ENCODE results near the gene CENPU. TPM values are rescaled to one million over a fixed set of nuclear protein-coding genes. Genes with fewer than 3 reads are reported as not detected.
A peak's percentile ranks its signal among the peaks of the same experiment; 100 is the strongest.

Gene CENPU
- polyA plus RNA-seq, 1 experiment = 8.0 TPM

GRCh38 chr4:184689681-184690080, 44.2 kb downstream of the CENPU start:
- TF ChIP-seq CTCF (IDR thresholded peaks at IDR 0.05; ENCODE audit: low read depth, low read length) = no peak
- POLR2A ChIA-PET = no interaction called here
- H3K27ac ChIP-seq (ENCODE audit: low read depth, low read length) = no peak overlapping the region
- CTCF ChIA-PET = no interaction called here
- DNase-seq (ENCODE audit: low read depth, low spot score) = no peak
- no peaks in the 10 kb centered on the region for H3K27me3 ChIP-seq (ENCODE audit: control insufficient read depth, insufficient read depth, low read length)
- no peaks in the 10 kb centered on the region for H3K9me3 ChIP-seq (ENCODE audit: control insufficient read depth, insufficient read depth, low read length)
- no peak overlapping the region for H3K4me3 ChIP-seq (ENCODE audit: low read depth, low read length)

- no peak for TF ChIP-seq CTCF (IDR thresholded peaks at IDR 0.05; ENCODE audit: low read depth, low read length)
- H3K9me3 ChIP-seq (ENCODE audit: control insufficient read depth, insufficient read depth, low read length) = no peaks in the 10 kb centered on the region
- peak overlapping the region; percentile 42 for H3K27ac ChIP-seq (ENCODE audit: low read depth, low read length)
- CTCF ChIA-PET = interaction anchor here (0.7 kb wide), 1 partner anchor 57 kb away, joined by 3 read pairs; no protein-coding TSS in a partner anchor
- no peak overlapping the region for H3K4me3 ChIP-seq (ENCODE audit: low read depth, low read length)
- H3K27me3 ChIP-seq (ENCODE audit: control insufficient read depth, insufficient read depth, low read length) = no peaks in the 10 kb centered on the region
- POLR2A ChIA-PET = interaction anchor here (0.6 kb wide), 1 partner anchor 35 kb away, joined by 3 read pairs; no protein-coding TSS in a partner anchor
- DNase-seq (ENCODE audit: low read depth, low spot score) = peak; percentile 72
These were observed 45.4 kb downstream of the CENPU start for GRCh38 chr4:184688447-184688846.

DNA sequence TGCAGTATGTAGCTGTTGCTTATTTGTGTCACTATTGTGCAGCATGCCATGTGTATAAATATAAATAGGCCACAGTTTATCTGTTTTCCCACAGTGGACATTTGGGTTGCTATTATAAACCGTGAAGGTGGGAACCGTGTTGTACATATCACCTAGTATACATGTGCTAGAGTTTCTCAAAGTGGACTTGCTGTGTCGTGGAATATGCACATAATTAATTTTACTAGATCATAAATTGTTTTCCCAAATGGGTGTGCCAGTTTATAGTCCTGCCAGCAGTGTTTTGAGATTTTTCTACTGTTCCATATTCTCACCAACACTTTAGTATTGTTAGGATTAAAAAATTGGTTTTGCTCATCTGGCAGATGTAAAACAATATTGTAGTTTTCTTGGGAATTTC, 45.9 kb downstream of the CENPU start:
- no peak for TF ChIP-seq CTCF (IDR thresholded peaks at IDR 0.05; ENCODE audit: low read depth, low read length)
- CTCF ChIA-PET = interaction anchor here (0.7 kb wide), 1 partner anchor 57 kb away, joined by 3 read pairs; no protein-coding TSS in a partner anchor

GRCh38 chr4:184684491-184685189, 49.3 kb downstream of the CENPU start:
- Histone ChIP-seq H3K4me3 (ENCODE audit: low read depth, low read length) (no peak overlapping the region), H3K27me3 (ENCODE audit: control insufficient read depth, insufficient read depth, low read length) (no peaks in the 10 kb centered on the region), H3K9me3 (ENCODE audit: control insufficient read depth, insufficient read depth, low read length) (no peaks in the 10 kb centered on the region), H3K27ac (ENCODE audit: low read depth, low read length) (no peak overlapping the region)
- TF ChIP-seq CTCF (IDR thresholded peaks at IDR 0.05; ENCODE audit: low read depth, low read length) = no peak
- DNase-seq (ENCODE audit: low read depth, low spot score) = no peak
- ChIA-PET CTCF (interaction anchor here (1.0 to 1.6 kb wide), 2 partner anchors 61 to 421 kb away, joined by 3 to 5 read pairs; no protein-coding TSS in a partner anchor), POLR2A (no interaction called here)

More for the DNA sequence above, 45.9 kb downstream of the CENPU start:
- no peak overlapping the region for H3K4me3 ChIP-seq (ENCODE audit: low read depth, low read length)
- DNase-seq (ENCODE audit: low read depth, low spot score) = no peak
- POLR2A ChIA-PET = interaction anchor here (0.6 kb wide), 1 partner anchor 35 kb away, joined by 3 read pairs; no protein-coding TSS in a partner anchor
- H3K27me3 ChIP-seq (ENCODE audit: control insufficient read depth, insufficient read depth, low read length) = no peaks in the 10 kb centered on the region
- H3K27ac ChIP-seq (ENCODE audit: low read depth, low read length) = no peak overlapping the region
- no peaks in the 10 kb centered on the region for H3K9me3 ChIP-seq (ENCODE audit: control insufficient read depth, insufficient read depth, low read length)

DNA sequence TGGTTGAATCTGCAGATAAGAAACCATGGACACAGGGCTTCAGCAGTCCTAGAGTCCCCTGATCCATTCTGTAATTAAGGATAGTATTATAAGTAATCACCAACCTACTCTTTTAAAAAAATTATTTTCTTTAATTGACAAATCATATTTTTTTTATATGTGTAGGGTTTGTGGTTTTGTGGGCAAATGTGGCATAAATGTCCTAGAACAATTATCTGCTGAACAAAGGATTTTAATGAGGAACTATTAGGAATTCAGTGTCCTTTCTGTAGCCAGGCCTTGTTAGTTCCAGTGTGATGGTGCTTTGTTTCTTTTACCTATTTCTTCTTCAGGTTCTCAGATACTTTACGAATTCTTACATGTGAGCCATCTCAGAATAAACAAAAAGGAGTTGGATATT, 52.0 kb downstream of the CENPU start:
- no peak overlapping the region for H3K4me3 ChIP-seq (ENCODE audit: low read depth, low read length)
- no peak for TF ChIP-seq CTCF (IDR thresholded peaks at IDR 0.05; ENCODE audit: low read depth, low read length)
- no peaks in the 10 kb centered on the region for H3K9me3 ChIP-seq (ENCODE audit: control insufficient read depth, insufficient read depth, low read length)
- DNase-seq (ENCODE audit: low read depth, low spot score) = no peak
- ChIA-PET POLR2A (no interaction called here), CTCF (no interaction called here)
- no peak overlapping the region for H3K27ac ChIP-seq (ENCODE audit: low read depth, low read length)
- H3K27me3 ChIP-seq (ENCODE audit: control insufficient read depth, insufficient read depth, low read length) = no peaks in the 10 kb centered on the region

All from AG04450 (cell line).